K562 (cell line): ENCODE results near the gene PPP1R9A. TPM values are rescaled to one million over a fixed set of nuclear protein-coding genes. Genes with fewer than 3 reads are reported as not detected.

Experiments used
- ARID3B ChIP-seq: fragments of 250-450 bp; sonication (Bioruptor Pico); IDR thresholded peaks from 2 replicates; pipeline ENCODE4 v1.4.0; 2020; ENCODE audit warnings: borderline replicate concordance
- HOMEZ ChIP-seq: fragments of 250-450 bp; sonication (Bioruptor Pico); IDR thresholded peaks from 2 replicates; pipeline ENCODE4 v1.4.0; 2020; ENCODE audit warnings: mild to moderate bottlenecking, moderate library complexity
- MGA ChIP-seq: fragments of 450-650 bp; IDR thresholded peaks from 2 replicates; pipeline ENCODE4 v1.6.1; 2016; ENCODE audit warnings: mild to moderate bottlenecking, moderate library complexity
- NCOR1 ChIP-seq: fragments of 450-650 bp; IDR thresholded peaks from 2 replicates; pipeline ENCODE4 v1.6.1; 2016; ENCODE audit warnings: mild to moderate bottlenecking, moderate library complexity
- ZBTB33 ChIP-seq: sonication (generic); formaldehyde crosslinking; IDR thresholded peaks from 2 replicates; pipeline ENCODE4 v1.8.1; 2023; ENCODE audit warnings: mild to moderate bottlenecking, missing genetic modification reagents
- polyA plus RNA-seq, 8 experiments: library from polyadenylated mRNA; depleted of rRNA in 4 of 8; stranded (reverse) in 5 of 8; unstranded in 3 of 8; fragments of >200 nt; fragmentation: Nextera tagmentation in 2 of 8; fragmentation: Illumina TruSeq in 1 of 8; extraction: Ambion mirVana in 2 of 8; extraction: Trizol in 1 of 8; gene quantifications; 2 replicates each; pipeline versions ENCODE4 v1.2.1 to v1.2.3, GENCODE V29; 2011 to 2014; ENCODE audit warnings: inconsistent platforms in 1 of 8, missing spikeins in 1 of 8
- total RNA-seq, 7 experiments: library from RNA; depleted of rRNA in 6 of 7; stranded (reverse); fragments of >200 nt in 6 of 7; fragmentation: Illumina TruSeq in 2 of 7; extraction: Trizol in 2 of 7; gene quantifications; 2 replicates each; pipeline versions ENCODE4 v1.2.1 to v1.2.3, GENCODE V29; 2011 to 2021; ENCODE audit warnings: low replicate concordance in 1 of 7

Gene PPP1R9A
- total and polyA plus RNA-seq, 9 of the 15 experiments (the other 6 are each of a cell fraction or from before 2014, with no cell fraction given), result 0.24 TPM; not detected in 8

- TF ChIP-seq HOMEZ (CRISPR knock-in tag) (no peak), ARID3B (CRISPR knock-in tag) (no peak), MGA (no peak), NCOR1 (no peak), ZBTB33 (no peak)
Measured at GRCh38 chr7:94943134-94943533, 35.7 kb downstream of the PPP1R9A start (continued).
